Measurements from ENCODE around the gene HYDIN.

DNA sequence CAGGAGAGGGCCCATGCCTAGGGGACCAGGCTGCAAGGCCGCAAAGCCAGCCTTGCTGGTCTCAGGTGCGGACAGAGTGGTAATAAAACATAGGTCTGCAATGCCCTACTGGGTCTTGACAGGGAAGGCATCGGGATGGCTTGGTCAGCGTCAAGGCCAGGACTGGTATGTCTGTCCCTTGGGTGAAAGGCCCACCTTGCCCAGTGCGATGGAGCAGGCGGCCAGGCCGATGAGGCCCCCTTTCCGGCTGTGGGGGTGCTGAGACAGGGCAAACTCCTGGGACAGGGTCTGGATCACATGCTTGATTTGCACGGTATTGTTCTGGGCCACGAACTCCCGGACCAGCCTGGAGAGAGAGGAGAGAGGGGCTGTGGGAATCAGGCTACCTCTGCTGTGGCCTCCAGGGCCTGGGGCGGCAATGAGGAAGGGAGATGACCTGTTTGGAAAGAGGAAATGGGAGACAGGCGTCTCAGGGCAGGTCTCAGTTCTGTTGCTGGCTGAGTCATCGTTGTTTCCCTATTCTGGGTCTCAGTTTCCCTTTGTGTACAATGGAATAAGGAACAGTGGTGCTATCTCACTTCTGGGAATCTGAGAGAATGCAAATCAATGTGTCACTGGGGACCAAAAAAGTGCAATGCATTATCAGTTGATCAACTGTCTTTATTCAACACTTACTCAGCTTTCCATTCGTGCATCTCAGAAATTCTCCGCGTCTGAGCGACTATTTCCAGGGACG, 444.3 kb downstream of the HYDIN start:
- no peak for TF ChIP-seq POLR2A (IDR thresholded peaks at IDR 0.05)
- TF ChIP-seq, protein P1, sequence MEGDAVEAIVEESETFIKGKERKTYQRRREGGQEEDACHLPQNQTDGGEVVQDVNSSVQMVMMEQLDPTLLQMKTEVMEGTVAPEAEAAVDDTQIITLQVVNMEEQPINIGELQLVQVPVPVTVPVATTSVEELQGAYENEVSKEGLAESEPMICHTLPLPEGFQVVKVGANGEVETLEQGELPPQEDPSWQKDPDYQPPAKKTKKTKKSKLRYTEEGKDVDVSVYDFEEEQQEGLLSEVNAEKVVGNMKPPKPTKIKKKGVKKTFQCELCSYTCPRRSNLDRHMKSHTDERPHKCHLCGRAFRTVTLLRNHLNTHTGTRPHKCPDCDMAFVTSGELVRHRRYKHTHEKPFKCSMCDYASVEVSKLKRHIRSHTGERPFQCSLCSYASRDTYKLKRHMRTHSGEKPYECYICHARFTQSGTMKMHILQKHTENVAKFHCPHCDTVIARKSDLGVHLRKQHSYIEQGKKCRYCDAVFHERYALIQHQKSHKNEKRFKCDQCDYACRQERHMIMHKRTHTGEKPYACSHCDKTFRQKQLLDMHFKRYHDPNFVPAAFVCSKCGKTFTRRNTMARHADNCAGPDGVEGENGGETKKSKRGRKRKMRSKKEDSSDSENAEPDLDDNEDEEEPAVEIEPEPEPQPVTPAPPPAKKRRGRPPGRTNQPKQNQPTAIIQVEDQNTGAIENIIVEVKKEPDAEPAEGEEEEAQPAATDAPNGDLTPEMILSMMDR (IDR thresholded peaks at IDR 0.05): no peak
